GM18858 (cell line): Measurements from ENCODE around the gene GYPA.
"Not testable (repeated sequence)": the region's sequence is repeated elsewhere in the genome, so short reads cannot be mapped to it uniquely, and the experiment has no call there.

Experiments
- ATAC-seq: cut with Tn5 transposase; IDR thresholded peaks from one replicate; pipeline ENCODE4 v1.9.1; 2021; ENCODE audit not compliant: unreplicated experiment

The GYPA gene

GRCh38 chr4:144129336-144129875 lies 11.1 kb downstream of the GYPA start:
- not testable (repeated sequence) for ATAC-seq

GRCh38 chr4:144128709-144129320 lies 11.7 kb downstream of the GYPA start:
- not testable (repeated sequence) for ATAC-seq

- ATAC-seq = not testable (repeated sequence)
These were observed 15.4 kb downstream of the GYPA start for GRCh38 chr4:144125109-144125508.

- ATAC-seq = not testable (repeated sequence)
These were observed 16.4 kb downstream of the GYPA start for GRCh38 chr4:144123982-144124635.

- not testable (repeated sequence) for ATAC-seq
These were observed 17.2 kb downstream of the GYPA start for GRCh38 chr4:144123269-144123668.

GRCh38 chr4:144119752-144120151 lies 20.8 kb downstream of the GYPA start:
- ATAC-seq = not testable (repeated sequence)

GRCh38 chr4:144115519-144115918 lies 25.0 kb downstream of the GYPA start:
- ATAC-seq = no peak

GRCh38 chr4:144113546-144113945 lies 27.0 kb downstream of the GYPA start:
- ATAC-seq = no peak

- ATAC-seq = no peak
These were observed 35.9 kb downstream of the GYPA start for GRCh38 chr4:144104509-144105130.

GRCh38 chr4:144097776-144098175 lies 42.7 kb downstream of the GYPA start:
- ATAC-seq = not testable (repeated sequence)

GRCh38 chr4:144093995-144094394 lies 46.5 kb downstream of the GYPA start:
- not testable (repeated sequence) for ATAC-seq

GRCh38 chr4:144091181-144091580 lies 49.3 kb downstream of the GYPA start:
- not testable (repeated sequence) for ATAC-seq

- no peak for ATAC-seq
These were observed 49.8 kb downstream of the GYPA start for GRCh38 chr4:144090744-144091143.

- not testable (repeated sequence) for ATAC-seq
These were observed 58.5 kb downstream of the GYPA start for GRCh38 chr4:144082053-144082452.

GRCh38 chr4:144080135-144080534 lies 60.4 kb downstream of the GYPA start:
- ATAC-seq = not testable (repeated sequence)

- not testable (repeated sequence) for ATAC-seq
These were observed 61.8 kb downstream of the GYPA start for GRCh38 chr4:144078746-144079145.

- not testable (repeated sequence) for ATAC-seq
These were observed 79.0 kb downstream of the GYPA start for GRCh38 chr4:144061556-144061955.

- not testable (repeated sequence) for ATAC-seq
These were observed 80.2 kb downstream of the GYPA start for GRCh38 chr4:144060234-144060859.
